Measurements from ENCODE around the gene MAN1B1.

GRCh38 chr9:137046088-137046787, 40.5 kb upstream of the MAN1B1 start, which contains the start of gene NPDC1:
- TF ChIP-seq POLR2A (IDR thresholded peaks at IDR 0.05; ENCODE audit: low read depth, low read length): no peak
- TF ChIP-seq SPI1 (IDR thresholded peaks at IDR 0.05; ENCODE audit: low read depth, low read length): no peak

All from GM12891 (cell line).